ENCODE measurements around the gene SYT17. TPM values are rescaled to one million over a fixed set of nuclear protein-coding genes. Genes with fewer than 3 reads are reported as not detected.

The SYT17 gene
- total RNA-seq (2022; extraction: Qiagen RNA extraction), result 9.9 to 13.8 TPM (median 12.6 TPM) in 5 replicates

GRCh38 chr16:19167710-19168370 lies at the start of gene SYT17:
TSS of gene SYT17 (plus strand) at chr16:19168240. CDS start at chr16:19168647, 407 bp downstream.

GRCh38 chr16:19285431-19285830 lies 117.4 kb downstream of the SYT17 start, which contains the start of gene CLEC19A:
TSS of gene CLEC19A (plus strand) at chr16:19285731. CDS start at chr16:19285852, 121 bp downstream.

Other genes starting within 250 kb of the SYT17 start
- 12.8 to 23.8 TPM (median 19.3 TPM) in 5 replicates for gene SMG1, start 241.8 kb upstream of the SYT17 start, total RNA-seq (2022; extraction: Qiagen RNA extraction)
- 5.2 to 7.6 TPM (median 6.9 TPM) in 5 replicates for gene TMC7, start 184.3 kb upstream of the SYT17 start, total RNA-seq (2022; extraction: Qiagen RNA extraction)
- gene COQ7, start 100.6 kb upstream of the SYT17 start, total RNA-seq (2022; extraction: Qiagen RNA extraction), result 21.5 to 25.5 TPM (median 24.3 TPM) in 5 replicates
- gene ITPRIPL2, start 54.3 kb upstream of the SYT17 start, total RNA-seq (2022; extraction: Qiagen RNA extraction), result 12.0 to 15.9 TPM (median 15.2 TPM) in 5 replicates
- 0.06 to 0.13 TPM (median 0.07 TPM) in 5 replicates for gene CLEC19A, start 117.5 kb downstream of the SYT17 start, total RNA-seq (2022; extraction: Qiagen RNA extraction)
- 4.4 to 6.0 TPM (median 4.8 TPM) in 5 replicates for gene TMC5, start 249.6 kb downstream of the SYT17 start, total RNA-seq (2022; extraction: Qiagen RNA extraction)

Data from A549 treated with Hydrocortisone at 1 μM for 4 hours (cell line).